ENCODE measurements around the gene MYO1E. TPM values are rescaled to one million over a fixed set of nuclear protein-coding genes. Genes with fewer than 3 reads are reported as not detected.
A peak's percentile ranks its signal among the peaks of the same experiment; 100 is the strongest.

Gene MYO1E
- total and polyA plus RNA-seq, 2 of the 8 experiments (the other 6 are each of a cell fraction or from before 2014, with no cell fraction given): 19.6 to 142 TPM

DNA sequence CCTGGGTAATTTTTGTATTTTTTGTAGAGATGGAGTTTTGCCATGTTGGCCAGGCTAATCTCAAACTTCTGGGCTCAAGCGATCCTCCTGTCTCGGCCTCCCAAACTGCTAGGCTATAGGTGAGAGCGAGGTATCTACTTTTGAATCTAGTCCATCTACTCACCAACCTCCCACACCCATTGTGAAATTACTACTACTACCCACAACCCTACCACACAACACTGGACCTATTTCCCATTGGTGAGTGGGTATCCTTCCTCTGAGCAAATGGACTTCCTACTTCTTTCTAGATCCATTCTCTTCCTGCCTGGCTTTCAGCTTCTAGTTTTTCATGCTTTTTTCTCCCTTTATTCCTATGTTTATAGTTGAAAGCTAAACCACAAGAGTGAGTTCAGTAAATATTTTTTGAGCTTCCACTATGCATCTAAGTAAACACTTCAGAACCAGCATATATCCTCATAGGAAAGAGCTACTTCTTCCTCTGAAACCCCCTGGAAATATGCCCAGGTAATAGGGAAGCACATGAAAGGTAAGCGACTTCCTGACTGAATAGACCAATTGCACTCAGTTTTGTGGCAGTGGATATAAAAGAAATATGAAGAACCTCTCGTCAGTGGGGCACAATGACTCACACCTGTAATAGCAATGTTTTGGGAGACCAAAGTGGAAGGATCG is 39.1 kb downstream of the MYO1E start:
- no peak overlapping the region for H3K9ac ChIP-seq (replicated peaks in 1 of 4; ENCODE audit: extremely low read depth in 1 of 4, low read depth in 3 of 4, low read length in 3 of 4)
- no peak overlapping the region for H3K4me3 ChIP-seq (ENCODE audit: extremely low read depth in 1 of 4, insufficient read depth in 2 of 4, low read depth in 3 of 4, low read length in 4 of 4)
- 93% methylated on average over 6 of the region's 6 CpGs; no CpG with 5 or more reads in 1 of the 2 experiments for WGBS, 2 experiments (ENCODE audit: extremely low coverage in 1 of 2, insufficient coverage in 1 of 2, insufficient read length in 1 of 2, insufficient replicate concordance in 2 of 2, low coverage in 1 of 2, low lambda C conversion rate in 2 of 2, missing lambda C conversion rate in 1 of 2)
- H3K27ac ChIP-seq (ENCODE audit: low read depth, low read length): no peak overlapping the region
- no peak overlapping the region for H4K5ac ChIP-seq (ENCODE audit: insufficient read length, low read depth, low read length)
- no peak overlapping the region for H2BK5ac ChIP-seq (ENCODE audit: low read depth, low read length)
- H3K79me1 ChIP-seq (ENCODE audit: low read depth, low read length): peaks cover 9% of the 10 kb centered on the region; the same call in 1 of the 2 replicates
- H2AFZ ChIP-seq (ENCODE audit: low read length): no peak overlapping the region
- no peaks in the 10 kb centered on the region for H3K27me3 ChIP-seq (replicated peaks in 1 of 4; ENCODE audit: control insufficient read depth in 3 of 4, extremely low read depth in 1 of 4, insufficient read depth in 3 of 4, low read length in 3 of 4)
- no peaks in the 10 kb centered on the region for H3K23me2 ChIP-seq (ENCODE audit: low read depth, low read length)
- CTCF ChIA-PET (ENCODE audit: partially characterized antibody): interaction anchor here (1.0 to 1.6 kb wide), 2 partner anchors 27 to 86 kb away, joined by 5 read pairs; no protein-coding TSS in a partner anchor
- H2AK5ac ChIP-seq (ENCODE audit: low read depth, low read length): no peak overlapping the region
- H4K8ac ChIP-seq (ENCODE audit: extremely low read depth, insufficient read depth, low read length): no peak overlapping the region
- no peak overlapping the region for H3K56ac ChIP-seq (replicated peaks; ENCODE audit: insufficient read length, low read depth, low read length)
- 0 out of 2 replicates have a peak overlapping the region, but pooled peaks have one; percentile 53 for H2BK20ac ChIP-seq (ENCODE audit: low read length)
- H2BK12ac ChIP-seq (ENCODE audit: low read depth, low read length): no peak overlapping the region
- no peak for FAIRE-seq
- H3K4me2 ChIP-seq (ENCODE audit: insufficient read depth in 1 of 2, low read depth in 2 of 2, low read length in 2 of 2): no peak overlapping the region
- H4K20me1 ChIP-seq (replicated peaks in 1 of 2; ENCODE audit: control insufficient read depth in 1 of 2, insufficient read depth in 2 of 2, low read length in 2 of 2): peaks cover 4 to 7% of the 10 kb centered on the region in 2 experiments
- no peak overlapping the region for H2BK15ac ChIP-seq (ENCODE audit: low read length)
- H3K23ac ChIP-seq (ENCODE audit: insufficient read length): no peak overlapping the region
- TF ChIP-seq CHD2 (IDR thresholded peaks at IDR 0.05; ENCODE audit: low read length) (no peak), TCF12 (IDR thresholded peaks at IDR 0.05; ENCODE audit: low read depth, low read length) (no peak), GTF2F1 (IDR thresholded peaks at IDR 0.05; ENCODE audit: borderline replicate concordance, low read depth, low read length) (no peak), SUZ12 (IDR thresholded peaks at IDR 0.05; ENCODE audit: low read length) (no peak), RFX5 (IDR thresholded peaks at IDR 0.05; ENCODE audit: borderline replicate concordance, low read depth, low read length) (no peak), RXRA (IDR thresholded peaks at IDR 0.05; ENCODE audit: insufficient read depth, low read depth, low read length) (no peak), SIRT6 (IDR thresholded peaks at IDR 0.05; ENCODE audit: low read length) (no peak), E2F6 (IDR thresholded peaks at IDR 0.05) (no peak), TAF7 (optimal IDR thresholded peaks at IDR 0.05; ENCODE audit: borderline replicate concordance, low read depth, low read length) (no peak), SRF (IDR thresholded peaks at IDR 0.05; ENCODE audit: low read depth, low read length) (no peak), RBBP5 (IDR thresholded peaks at IDR 0.05; ENCODE audit: borderline replicate concordance, low read depth, low read length) (no peak), TAF1 (IDR thresholded peaks at IDR 0.05; ENCODE audit: low read depth, low read length) (no peak)
- no peak overlapping the region for H3K14ac ChIP-seq (ENCODE audit: insufficient read length)
- no peak overlapping the region for H3K18ac ChIP-seq (ENCODE audit: extremely low read depth, low read length)
- no peak overlapping the region for H3K4ac ChIP-seq (replicated peaks; ENCODE audit: insufficient read length, low read depth, low read length)
- POLR2A ChIA-PET (ENCODE audit: partially characterized antibody): interaction anchor here (0.8 to 1.5 kb wide), 3 partner anchors 21 to 1064 kb away, joined by 3 to 4 read pairs (median 3); partner anchors contain the start of gene MYO1E
- peaks cover 4 to 81% of the 10 kb centered on the region in 2 experiments; a peak in 3 of 4 replicates for H3K79me2 ChIP-seq (ENCODE audit: control insufficient read depth in 1 of 2, insufficient read depth in 2 of 2, low read length in 2 of 2)
- H3K4me1 ChIP-seq (replicated peaks in 1 of 4; ENCODE audit: control insufficient read depth in 3 of 4, insufficient read depth in 4 of 4, low read length in 3 of 4): peaks cover 0 to 14% (median 7%) of the 10 kb centered on the region in 4 experiments; a peak in 3 of 7 replicates
- H3K9me3 ChIP-seq (ENCODE audit: insufficient read depth in 2 of 2, low read depth in 1 of 2, low read length in 1 of 2): no peaks in the 10 kb centered on the region
- H4K91ac ChIP-seq (replicated peaks; ENCODE audit: insufficient read length, low read length): no peak overlapping the region
- H2BK120ac ChIP-seq (replicated peaks; ENCODE audit: low read depth, low read length): no peak overlapping the region
- DNase-seq (ENCODE audit: low read depth in 1 of 2, low spot score in 2 of 2): no peak
- H3K36me3 ChIP-seq (ENCODE audit: control insufficient read depth in 2 of 4, insufficient read depth in 4 of 4, low read length in 3 of 4): no peaks in the 10 kb centered on the region
